GM21717 (cell line): ENCODE results near the gene ST7.
"Not testable (repeated sequence)": the region's sequence is repeated elsewhere in the genome, so short reads cannot be mapped to it uniquely, and the experiment has no call there.

Source experiments
- ATAC-seq: cut with Tn5 transposase; IDR thresholded peaks from one replicate; pipeline ENCODE4 v1.9.1; 2021; ENCODE audit warnings: mild to moderate bottlenecking, moderate library complexity; ENCODE audit not compliant: unreplicated experiment

ST7 gene

DNA sequence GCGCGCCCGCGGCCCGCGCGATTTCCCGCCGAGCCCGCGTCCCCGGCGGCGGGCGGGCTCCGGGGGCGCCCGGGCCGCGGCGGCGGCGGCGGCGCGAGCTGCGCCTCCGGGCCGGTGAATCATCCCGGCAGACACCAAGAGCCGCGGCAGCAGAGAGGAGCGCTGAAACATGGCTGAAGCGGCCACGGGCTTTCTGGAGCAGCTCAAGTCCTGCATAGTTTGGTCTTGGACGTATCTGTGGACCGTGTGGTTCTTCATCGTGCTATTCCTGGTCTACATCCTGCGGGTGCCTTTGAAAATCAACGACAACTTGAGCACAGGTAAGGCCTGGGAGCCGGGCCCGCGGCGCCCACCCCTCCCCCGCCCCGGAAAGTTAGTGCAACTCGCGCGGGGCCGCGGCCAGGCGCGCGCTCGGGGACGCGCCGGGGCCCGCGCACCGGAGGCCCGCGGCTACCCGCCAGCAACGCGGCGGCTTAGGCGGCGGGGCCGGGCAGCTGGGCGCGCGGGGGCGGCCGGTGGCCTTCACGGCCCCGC is at the start of gene ST7:
Gene ST7 (plus strand): TSS at position 130 of the 534 bp plus-strand sequence. CDS start 40 bp downstream, at position 170.
- peak; percentile 46 for ATAC-seq

GRCh38 chr7:116906391-116906790 is 46.9 kb upstream of the ST7 start:
- no peak for ATAC-seq

- no peak for ATAC-seq
Measured at GRCh38 chr7:116910383-116910782, 42.9 kb upstream of the ST7 start.

GRCh38 chr7:116911801-116912200 is 41.5 kb upstream of the ST7 start:
- no peak for ATAC-seq

GRCh38 chr7:116912269-116912909 is 40.9 kb upstream of the ST7 start:
- ATAC-seq, result no peak

DNA sequence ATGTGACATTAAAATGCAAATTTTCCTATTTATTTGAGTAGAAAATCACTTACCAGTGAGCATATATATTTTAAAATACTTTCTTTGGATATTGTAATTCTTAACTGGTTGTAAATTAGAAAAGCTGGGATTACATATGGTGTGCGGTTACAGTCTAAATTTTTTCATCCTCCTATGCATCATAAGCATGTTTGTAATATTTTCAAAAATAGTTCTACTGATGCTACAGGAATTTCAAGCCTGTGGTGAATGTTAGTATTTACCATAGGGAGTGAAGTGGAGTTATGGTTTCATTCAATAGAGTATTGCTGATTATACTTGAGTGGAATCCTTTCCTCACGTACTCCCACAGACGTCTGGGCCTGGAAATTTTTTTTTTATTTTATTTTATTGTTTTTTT is 34.6 kb upstream of the ST7 start:
- no peak for ATAC-seq

- ATAC-seq, result no peak
Measured at GRCh38 chr7:116920359-116920758, 32.9 kb upstream of the ST7 start.

GRCh38 chr7:116922545-116922944 is 30.8 kb upstream of the ST7 start:
- no peak for ATAC-seq

DNA sequence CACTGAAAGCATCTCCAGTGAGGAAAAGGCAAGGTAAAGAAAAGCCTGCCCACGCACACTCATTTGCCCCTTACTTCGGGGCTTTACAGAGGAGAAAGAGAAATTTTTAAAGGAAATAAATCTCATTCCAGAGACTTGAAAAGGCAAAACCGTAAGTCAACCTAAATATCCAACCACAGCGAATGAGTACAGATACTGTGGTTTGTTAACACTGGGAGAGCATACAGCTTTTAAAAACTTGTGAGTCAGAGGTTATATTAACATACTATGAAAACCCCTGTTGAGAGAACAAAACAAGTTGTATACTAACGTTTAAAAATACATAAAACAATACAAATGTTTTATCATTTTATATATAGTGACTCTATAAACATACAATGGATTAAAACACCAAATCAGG is 28.6 kb upstream of the ST7 start:
- no peak for ATAC-seq

GRCh38 chr7:116929021-116929420 is 24.3 kb upstream of the ST7 start:
- ATAC-seq, result no peak

- ATAC-seq, result peak; percentile 78
Measured at GRCh38 chr7:116929914-116930913, 23.1 kb upstream of the ST7 start.

GRCh38 chr7:116932566-116932965 is 20.7 kb upstream of the ST7 start:
- ATAC-seq, result no peak

DNA sequence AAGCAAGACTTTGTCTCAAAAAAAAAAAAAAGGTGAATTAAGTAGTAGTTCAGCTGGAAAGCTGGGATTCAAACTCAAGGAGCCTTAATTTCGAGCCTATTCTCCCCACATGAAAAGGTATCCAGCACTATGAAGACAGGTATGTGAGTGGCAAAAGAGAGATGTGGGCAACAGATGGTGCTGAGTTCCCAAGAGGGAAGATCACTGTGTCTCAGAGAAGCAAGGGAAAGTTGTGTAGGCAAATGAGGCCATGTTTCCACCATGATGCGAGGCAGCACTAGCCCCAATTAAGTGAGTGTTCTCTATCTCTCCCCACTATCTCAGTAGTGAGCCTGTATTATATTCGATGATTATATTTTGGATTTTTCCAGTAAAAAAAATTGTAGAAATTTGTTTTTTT is 19.8 kb upstream of the ST7 start:
- no peak for ATAC-seq

- no peak for ATAC-seq
Measured at GRCh38 chr7:116934580-116934979, 18.7 kb upstream of the ST7 start.

GRCh38 chr7:116936844-116937243 is 16.5 kb upstream of the ST7 start:
- ATAC-seq, result not testable (repeated sequence)

GRCh38 chr7:116938678-116939077 is 14.6 kb upstream of the ST7 start:
- ATAC-seq, result no peak

DNA sequence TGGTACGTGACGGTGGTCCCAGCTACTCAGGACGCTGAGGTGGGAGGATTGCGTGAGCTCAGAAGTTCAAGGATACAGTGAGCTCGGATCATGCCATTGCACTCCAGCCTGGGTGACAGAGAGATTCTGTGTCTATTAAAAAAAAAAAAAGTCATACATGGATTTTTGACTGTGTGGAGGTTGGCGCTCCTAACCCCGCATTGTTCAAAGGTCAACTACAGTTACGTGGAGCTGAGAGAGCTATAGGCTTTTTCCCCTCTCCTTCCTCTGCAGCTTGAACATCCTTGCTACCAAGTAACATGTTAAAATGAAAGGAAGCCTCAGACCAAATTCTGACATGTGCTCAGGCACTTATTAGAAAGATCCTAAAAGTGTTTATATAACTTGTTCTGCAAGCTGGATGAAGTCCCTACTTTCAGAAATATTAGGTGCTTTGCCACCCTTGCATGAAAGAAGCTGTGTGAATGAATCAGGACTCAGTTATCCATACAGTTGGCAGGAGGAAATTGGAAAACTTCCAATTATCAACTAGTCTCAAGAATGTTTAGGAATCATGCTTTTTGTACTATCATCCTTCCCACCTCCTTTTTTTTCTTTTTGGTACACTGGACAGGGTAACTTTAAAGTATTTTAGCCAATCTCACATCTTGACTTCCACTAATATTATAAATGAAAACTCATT is 12.5 kb upstream of the ST7 start:
- ATAC-seq, result no peak

DNA sequence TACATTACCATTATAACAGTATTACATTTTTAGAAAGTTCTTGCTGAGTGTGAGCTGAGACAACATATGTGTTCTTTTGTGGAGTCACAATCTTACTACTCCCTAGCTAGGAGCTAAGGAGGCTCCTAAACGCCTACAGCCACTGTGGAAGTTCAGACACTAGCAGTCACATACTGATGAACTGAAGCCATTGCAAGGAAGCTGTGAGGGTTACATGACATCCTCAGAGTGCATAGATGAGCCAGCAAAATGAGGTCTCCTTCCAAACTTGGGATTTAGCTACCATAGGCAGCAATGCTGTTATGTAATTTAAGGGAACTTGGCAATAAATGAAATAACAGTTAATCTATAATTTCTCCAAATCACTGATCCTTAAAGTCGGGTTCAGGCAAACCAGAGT is 10.8 kb upstream of the ST7 start:
- no peak for ATAC-seq

DNA sequence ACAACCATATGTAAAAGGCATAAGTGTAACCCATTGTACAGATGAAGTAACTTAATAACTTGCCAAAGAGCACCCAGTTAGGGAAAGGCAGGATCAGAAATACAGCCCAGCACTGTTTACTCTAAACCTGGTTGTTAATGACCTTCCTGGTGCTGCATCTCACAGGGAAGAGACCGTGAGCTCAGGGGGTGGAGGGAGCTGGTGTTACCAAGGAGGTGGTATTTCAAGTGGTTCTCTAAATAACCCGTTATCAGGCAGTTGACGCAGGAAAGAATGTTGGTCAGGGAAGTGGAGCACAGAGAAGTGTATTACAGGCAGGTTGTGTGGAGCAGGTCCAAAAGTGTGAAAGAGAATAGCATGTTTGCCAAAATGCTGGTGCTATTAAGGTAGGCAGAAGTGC is 4.4 kb upstream of the ST7 start:
- no peak for ATAC-seq

DNA sequence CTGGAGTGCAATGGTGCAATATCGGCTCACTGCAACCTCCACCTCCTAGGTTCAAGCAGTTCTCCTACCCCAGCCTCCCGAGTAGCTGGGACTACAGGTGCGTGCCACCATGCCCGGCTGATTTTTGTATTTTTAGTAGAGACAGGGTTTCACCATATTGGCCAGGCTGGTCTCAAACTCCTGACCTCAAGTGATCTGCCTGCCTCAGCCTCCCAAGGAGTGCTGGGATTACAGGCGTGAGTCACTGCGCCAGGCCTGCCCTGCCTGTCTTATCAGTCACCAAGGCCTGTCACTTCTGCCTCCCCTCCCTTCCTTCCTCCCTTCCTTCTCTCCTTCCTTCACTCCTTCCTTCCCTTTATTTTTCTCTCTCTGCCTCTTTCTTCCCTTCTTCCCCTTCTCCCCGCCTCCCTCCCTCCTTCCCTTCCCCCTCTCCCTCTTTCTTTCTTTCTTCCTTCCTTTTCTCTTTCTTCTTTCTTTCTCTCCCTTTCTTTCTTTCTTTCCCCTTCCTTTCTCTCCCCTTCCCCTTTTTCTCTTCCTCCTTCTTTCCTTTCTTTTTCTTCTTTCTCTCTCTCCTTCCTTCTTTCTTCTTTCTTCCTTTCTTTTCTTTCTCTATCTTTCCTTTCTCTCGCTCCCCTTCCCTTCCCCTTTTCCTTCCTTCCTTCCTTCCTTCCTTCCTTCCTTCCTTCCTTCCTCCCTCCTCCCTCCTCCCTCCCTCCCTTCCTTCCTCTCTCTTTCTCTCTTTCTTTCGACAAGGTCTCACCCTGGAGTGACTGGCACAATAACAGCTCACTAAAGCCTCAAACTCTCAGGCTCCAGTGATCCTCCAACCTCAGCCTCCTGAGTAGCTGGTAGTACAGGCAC is 3.1 kb upstream of the ST7 start:
- ATAC-seq, result no peak
